HG02623 (cell line): ENCODE measurements around the gene BLOC1S1.
A peak's percentile ranks its signal among the peaks of the same experiment; 100 is the strongest.

Source experiments
- ATAC-seq: cut with Tn5 transposase; IDR thresholded peaks from one replicate; pipeline ENCODE4 v1.9.1; 2021; ENCODE audit warnings: moderate library complexity; ENCODE audit not compliant: unreplicated experiment

Gene BLOC1S1

GRCh38 chr12:55715833-55716581 lies at the start of gene BLOC1S1:
TSS of gene BLOC1S1 (plus strand) at chr12:55716046. CDS start at chr12:55716052, 6 bp downstream.
- ATAC-seq: peak; percentile 97

DNA sequence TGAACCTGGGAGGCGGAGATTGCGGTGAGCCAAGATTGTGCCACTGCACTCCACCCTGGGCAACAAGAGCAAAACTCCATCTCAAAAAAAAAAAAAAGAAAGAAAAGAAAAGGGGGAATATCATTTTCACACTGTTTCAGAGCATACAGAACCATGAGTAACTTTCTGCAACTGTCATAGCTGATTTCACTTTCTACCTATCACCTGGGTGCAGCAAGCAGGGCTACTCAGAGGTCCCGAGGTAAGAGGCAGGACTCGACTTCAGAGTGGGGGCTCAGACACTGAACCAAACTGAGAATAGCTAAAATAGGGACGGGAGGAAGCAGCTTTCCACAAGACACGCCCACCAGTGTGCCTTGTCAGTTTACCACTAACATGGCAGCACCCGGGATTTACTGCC lies 49.3 kb upstream of the BLOC1S1 start:
- ATAC-seq: no peak

DNA sequence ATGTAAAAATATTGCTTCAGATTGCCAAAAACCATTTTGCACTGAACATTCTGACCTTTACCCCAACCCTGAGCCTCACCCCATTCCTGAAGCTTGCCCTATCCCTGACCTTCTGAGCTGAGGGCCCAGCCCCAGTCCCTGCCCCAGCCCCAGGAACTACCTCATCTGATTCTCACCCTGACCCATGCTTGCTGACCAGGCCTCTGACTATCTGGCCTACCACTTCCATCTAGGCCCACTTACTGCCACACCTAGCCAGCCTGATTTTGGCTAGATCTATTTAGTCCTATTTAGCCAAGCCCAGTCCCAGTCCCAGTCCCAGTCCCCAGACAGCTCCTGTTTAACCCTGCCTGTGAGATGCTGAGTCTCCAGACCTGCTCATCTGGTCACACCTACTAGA lies 45.6 kb upstream of the BLOC1S1 start:
- no peak for ATAC-seq

DNA sequence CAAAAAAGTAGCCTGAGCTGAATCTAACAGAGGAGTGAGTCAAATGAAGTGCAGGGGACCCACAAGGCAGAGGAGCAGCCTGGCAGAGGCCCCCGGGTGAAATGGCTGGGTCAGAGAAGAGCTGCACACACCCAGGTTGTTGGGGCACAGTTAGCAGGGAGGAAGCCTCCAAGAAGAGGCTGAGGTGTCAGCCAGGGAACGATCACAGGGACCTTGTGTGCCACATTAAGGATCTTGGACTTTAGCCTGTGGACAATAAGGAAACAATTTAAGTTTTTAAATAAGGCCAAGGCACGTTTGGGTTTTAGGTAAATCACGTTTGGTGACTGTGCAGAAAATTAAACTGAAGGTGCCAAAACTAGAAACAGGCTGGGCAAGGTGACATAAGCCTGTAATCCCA lies 44.1 kb upstream of the BLOC1S1 start:
- ATAC-seq: no peak

DNA sequence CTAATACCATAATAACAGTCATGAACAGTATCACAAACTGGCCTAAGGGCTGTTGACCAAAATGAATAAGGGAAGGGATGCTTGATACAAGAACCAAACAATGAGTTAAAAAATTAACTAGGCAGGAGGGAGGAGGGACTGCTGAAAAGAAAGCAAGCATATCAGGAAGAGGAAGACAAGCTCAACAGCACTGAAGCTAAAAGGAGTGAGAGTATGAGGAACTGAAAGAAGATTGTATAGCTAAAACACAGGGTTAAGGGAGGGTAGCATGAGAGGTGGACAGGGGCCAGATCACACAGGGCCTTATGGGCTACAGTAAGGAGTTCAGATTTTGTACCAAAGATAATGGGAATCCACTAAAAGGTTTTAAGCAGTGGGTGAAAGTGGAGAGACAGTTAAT lies 42.2 kb upstream of the BLOC1S1 start:
- peak; percentile 96 for ATAC-seq

- no peak for ATAC-seq
Measured at GRCh38 chr12:55675666-55676065, 40.2 kb upstream of the BLOC1S1 start.

DNA sequence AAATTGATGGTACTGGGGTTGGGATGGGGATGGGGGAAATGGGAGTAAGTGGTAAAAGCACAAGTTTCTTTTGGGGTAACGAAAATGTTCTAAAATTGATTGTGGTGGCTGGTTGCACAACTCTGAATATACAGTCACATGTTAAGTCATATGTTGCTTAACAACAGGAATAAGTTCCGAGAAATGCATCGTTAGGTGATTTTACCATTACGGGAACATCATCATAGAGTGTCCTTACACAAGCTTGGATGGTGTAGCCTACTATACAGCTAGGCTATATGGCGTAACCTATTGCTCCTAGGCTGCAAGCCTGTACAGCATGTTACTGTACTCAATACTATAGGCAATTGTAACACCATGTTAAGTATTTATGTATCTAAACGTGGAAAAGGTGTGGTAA lies 39.1 kb upstream of the BLOC1S1 start:
- no peak for ATAC-seq

DNA sequence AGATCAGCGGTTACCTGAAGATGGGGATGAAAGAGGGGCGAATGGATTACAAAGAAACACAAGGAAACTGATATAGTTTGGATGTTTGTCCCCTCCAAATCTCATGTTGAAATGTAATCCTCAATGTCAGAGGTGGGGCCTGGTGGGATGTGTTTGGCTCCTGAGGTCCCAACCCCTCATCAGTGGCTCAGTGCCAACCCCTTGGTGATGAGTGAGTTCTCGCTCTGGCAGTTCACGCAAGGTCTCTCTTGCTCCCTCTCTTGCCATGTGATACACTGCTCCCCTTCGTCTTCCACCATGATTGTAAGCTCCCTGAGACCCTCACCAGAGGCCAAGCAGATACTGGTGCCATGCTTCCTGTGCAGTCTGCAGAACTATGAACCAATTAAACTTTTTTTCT lies 36.2 kb upstream of the BLOC1S1 start:
- no peak for ATAC-seq

GRCh38 chr12:55681142-55682077 lies 34.4 kb upstream of the BLOC1S1 start:
- ATAC-seq: no peak

DNA sequence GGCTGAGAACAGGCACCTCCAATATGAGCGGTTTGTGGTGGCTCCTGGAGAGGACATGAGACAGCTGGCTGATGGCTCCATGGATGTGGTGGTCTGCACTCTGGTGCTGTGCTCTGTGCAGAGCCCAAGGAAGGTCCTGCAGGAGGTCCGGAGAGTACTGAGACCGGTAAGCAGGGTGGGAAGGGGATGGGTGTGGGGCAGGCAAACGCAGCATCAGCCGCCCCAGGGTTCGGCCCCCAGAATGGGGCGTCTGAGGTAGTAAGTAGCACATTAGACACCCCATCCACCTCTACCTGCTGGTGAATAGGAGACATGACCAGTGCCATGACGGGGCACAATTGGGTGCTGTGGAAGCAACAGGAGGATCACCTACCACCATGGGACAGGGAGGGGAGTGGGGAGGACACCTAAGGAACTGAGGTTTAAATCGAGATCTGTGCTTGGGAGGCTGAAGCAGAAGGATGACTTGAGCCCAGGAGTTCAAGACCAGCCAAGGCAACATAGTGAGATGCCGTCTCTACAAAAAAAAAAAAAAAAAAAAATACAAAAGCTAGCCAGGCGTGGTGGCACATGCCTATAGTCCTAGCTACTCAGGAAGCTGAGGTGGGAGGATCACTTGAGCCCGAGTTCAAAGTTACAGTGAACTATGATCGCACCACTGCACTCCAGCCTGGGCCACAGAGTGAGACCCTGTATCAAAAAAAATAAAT lies 33.6 kb upstream of the BLOC1S1 start:
- ATAC-seq: no peak

DNA sequence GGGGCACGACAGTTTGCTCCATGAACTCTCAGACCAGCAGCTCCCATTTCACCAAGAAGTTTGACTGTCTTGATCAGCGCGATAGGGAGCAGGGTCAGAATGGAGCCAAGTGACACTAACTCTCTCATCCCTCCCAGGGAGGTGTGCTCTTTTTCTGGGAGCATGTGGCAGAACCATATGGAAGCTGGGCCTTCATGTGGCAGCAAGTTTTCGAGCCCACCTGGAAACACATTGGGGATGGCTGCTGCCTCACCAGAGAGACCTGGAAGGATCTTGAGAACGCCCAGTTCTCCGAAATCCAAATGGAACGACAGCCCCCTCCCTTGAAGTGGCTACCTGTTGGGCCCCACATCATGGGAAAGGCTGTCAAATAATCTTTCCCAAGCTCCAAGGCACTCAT lies 32.2 kb upstream of the BLOC1S1 start:
- no peak for ATAC-seq

DNA sequence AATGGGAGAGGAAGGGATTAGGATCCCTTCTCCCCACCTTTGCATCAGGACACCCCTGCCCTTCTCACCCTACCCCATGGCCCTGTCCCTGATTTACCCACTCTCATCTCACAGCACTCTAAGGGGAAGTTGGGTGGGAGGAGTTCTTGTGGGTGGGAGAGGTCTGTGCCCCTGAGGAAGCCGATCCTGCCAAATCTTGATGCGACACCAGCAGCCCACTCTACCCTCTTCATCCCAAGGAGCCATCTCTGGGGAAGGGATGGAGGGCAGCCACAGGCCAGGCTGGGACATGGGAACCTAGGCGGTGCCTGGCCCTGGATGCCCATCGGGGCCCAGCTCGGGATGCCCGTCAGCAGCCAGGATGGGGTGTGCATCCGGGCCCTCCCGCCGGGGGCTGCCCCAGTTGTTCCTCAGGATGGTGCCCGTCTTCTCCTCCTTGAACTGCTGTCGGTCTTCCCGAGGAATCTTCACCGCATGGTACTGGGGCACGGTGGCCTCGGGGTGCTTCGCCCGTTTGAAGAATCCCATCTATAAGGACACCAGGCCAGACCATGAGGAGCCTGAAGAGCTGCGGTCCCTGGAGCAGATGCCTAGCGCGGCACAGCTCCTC lies 31.0 kb upstream of the BLOC1S1 start:
- no peak for ATAC-seq

DNA sequence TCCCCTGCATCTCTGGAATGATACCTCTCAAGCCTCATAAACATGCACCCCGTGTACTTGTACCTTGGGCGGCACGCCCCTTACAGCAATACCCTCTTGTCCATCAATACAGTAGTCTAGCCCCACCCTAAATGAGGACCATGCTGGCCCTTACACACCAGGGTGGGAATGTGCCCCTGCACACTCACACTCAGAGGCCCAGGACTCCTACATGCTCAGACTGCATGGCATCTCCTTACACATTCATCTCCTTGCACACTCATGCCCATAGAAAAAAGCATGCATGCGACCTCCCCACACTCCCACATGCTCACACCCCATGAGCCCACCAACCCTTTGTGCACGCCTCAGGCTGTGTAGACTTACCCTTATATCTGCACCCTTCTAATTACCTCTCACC lies 30.2 kb upstream of the BLOC1S1 start:
- ATAC-seq: no peak

GRCh38 chr12:55686366-55687010 lies 29.4 kb upstream of the BLOC1S1 start:
- ATAC-seq: no peak

GRCh38 chr12:55687746-55688145 lies 28.1 kb upstream of the BLOC1S1 start:
- ATAC-seq: no peak

- no peak for ATAC-seq
Measured at GRCh38 chr12:55688716-55689655, 26.9 kb upstream of the BLOC1S1 start.

DNA sequence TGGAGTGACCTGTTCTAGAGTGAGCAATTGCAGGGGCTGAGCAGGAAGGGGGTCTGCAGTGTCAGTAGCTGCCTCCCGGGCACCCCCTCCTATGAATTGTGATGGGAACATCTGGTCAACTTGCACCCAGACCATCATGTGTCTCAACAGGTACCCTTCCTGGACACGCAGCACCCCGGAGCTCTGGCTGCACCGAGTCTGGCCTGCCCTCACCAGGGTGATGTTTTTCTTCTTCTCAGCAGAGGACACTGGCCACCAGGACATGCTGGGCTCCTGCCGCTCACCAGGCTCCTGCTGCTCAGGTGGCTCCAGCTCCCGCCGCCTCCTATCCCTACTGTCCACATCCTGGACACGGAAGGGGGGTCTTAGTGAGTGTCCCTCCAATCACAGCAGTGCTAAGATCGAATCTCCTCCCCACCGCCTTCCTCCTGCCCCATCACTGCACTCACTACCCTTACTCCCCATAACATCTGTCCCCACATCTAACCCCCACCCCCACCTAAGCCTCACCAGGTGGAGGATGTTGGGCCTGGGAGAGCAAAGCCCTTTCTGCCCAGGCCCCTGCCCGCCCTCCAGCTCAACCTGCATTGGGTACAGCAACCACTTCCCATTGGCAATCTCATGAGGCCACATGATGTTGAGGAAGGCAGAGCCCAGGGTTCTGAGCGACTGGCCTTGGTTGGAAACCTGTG lies 23.1 kb upstream of the BLOC1S1 start:
- ATAC-seq: no peak

- ATAC-seq: no peak
Measured at GRCh38 chr12:55693323-55694187, 22.3 kb upstream of the BLOC1S1 start.
